ENCODE results near the gene RTN4R.
"Not testable (repeated sequence)": the region's sequence is repeated elsewhere in the genome, so short reads cannot be mapped to it uniquely, and the experiment has no call there.

RTN4R gene

DNA sequence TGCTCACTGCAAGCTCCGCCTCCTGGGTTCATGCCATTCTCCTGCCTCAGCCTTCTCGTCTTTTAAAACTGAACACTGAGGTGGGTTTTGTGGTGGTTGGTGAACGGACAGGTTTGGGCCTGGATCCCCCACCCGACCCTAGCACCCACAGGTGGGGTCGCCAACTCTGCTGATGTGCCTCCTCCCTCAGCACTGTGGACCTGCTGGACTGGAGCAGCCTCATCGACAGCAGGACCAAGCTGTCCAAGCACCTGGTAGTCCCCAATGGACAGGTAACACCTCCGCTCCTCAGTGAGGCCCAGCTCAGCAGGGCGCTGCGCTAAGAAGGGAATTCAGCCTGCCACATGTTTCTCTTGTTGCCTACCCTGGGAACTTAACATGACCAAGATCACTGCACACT lies 36.5 kb upstream of the RTN4R start:
- TF ChIP-seq, protein P1, sequence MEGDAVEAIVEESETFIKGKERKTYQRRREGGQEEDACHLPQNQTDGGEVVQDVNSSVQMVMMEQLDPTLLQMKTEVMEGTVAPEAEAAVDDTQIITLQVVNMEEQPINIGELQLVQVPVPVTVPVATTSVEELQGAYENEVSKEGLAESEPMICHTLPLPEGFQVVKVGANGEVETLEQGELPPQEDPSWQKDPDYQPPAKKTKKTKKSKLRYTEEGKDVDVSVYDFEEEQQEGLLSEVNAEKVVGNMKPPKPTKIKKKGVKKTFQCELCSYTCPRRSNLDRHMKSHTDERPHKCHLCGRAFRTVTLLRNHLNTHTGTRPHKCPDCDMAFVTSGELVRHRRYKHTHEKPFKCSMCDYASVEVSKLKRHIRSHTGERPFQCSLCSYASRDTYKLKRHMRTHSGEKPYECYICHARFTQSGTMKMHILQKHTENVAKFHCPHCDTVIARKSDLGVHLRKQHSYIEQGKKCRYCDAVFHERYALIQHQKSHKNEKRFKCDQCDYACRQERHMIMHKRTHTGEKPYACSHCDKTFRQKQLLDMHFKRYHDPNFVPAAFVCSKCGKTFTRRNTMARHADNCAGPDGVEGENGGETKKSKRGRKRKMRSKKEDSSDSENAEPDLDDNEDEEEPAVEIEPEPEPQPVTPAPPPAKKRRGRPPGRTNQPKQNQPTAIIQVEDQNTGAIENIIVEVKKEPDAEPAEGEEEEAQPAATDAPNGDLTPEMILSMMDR (conservative IDR thresholded peaks at IDR 0.05; ENCODE audit: low read depth) = no peak
- CTCF ChIA-PET = no interaction called here
- no peak for DNase-seq (ENCODE audit: low spot score)
- POLR2A ChIA-PET (ENCODE audit: low non-redundant PET) = no interaction called here
- H3K27ac ChIP-seq = no peak overlapping the region

DNA sequence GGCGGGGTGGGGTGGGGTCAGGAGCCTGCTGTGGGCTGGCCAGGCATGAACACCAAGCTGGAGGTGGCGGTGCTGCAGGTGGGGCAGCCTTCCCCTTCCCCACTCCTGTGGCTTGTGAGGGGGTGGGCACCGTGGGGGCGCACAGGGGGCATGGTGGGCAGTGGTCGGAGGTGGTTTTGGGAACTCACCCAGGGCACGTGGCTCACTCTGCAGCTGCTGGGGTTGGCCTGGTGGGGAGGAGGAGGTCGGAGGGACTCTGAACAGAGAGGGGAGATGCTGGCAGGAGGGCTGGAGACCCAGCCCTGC lies 35.1 kb upstream of the RTN4R start:
- DNase-seq (ENCODE audit: low spot score); H3K27ac ChIP-seq; CTCF ChIA-PET; POLR2A ChIA-PET (ENCODE audit: low non-redundant PET): not testable (repeated sequence)

GRCh38 chr22:20302438-20303228 lies 34.5 kb upstream of the RTN4R start:
- POLR2A ChIA-PET (ENCODE audit: low non-redundant PET) = no interaction called here

DNA sequence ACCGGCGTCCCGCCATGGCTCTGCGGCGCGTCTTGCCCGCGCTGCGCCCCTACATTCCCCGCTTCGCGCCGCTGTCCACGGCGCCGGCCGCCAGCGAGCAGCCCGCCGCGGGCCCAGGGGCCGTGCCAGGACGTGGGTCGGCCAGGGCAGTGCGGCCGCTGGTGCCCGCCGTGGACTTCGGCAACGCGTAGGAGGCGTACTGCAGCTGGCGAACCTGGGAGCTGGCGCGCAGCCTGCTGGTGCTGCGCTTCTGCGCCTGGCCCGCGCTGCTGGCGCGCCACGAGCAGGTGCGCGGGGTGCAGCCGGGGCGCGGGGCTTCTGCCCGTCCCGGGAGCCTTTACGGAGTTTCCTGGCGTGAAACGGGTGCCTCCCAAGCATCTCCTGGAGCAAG lies 31.6 kb upstream of the RTN4R start:
- CTCF ChIA-PET = no interaction called here
- POLR2A ChIA-PET (ENCODE audit: low non-redundant PET) = no interaction called here
- TF ChIP-seq, protein P1 (conservative IDR thresholded peaks at IDR 0.05; ENCODE audit: low read depth) = no peak
- no peak for DNase-seq (ENCODE audit: low spot score)
- no peak overlapping the region; the same call in 1 of the 2 replicates for H3K27ac ChIP-seq

More at GRCh38 chr22:20302438-20303228, 34.5 kb upstream of the RTN4R start:
- TF ChIP-seq, protein P1 (conservative IDR thresholded peaks at IDR 0.05; ENCODE audit: low read depth) = no peak
- no peak for DNase-seq (ENCODE audit: low spot score)
- no peak overlapping the region for H3K27ac ChIP-seq
- CTCF ChIA-PET = no interaction called here

- no peak overlapping the region; the same call in 1 of the 2 replicates for H3K27ac ChIP-seq
- ChIA-PET CTCF (no interaction called here), POLR2A (ENCODE audit: low non-redundant PET) (no interaction called here)
- TF ChIP-seq, protein P1 (conservative IDR thresholded peaks at IDR 0.05; ENCODE audit: low read depth) = no peak
- peak; percentile 62 for DNase-seq (ENCODE audit: low spot score)
Measured at GRCh38 chr22:20298803-20299745, 31.0 kb upstream of the RTN4R start.

GRCh38 chr22:20298110-20298802 lies 30.1 kb upstream of the RTN4R start:
- TF ChIP-seq, protein P1 (conservative IDR thresholded peaks at IDR 0.05; ENCODE audit: low read depth) = no peak
- H3K27ac ChIP-seq = no peak overlapping the region
- ChIA-PET POLR2A (ENCODE audit: low non-redundant PET) (no interaction called here), CTCF (no interaction called here)
- DNase-seq (ENCODE audit: low spot score) = no peak
